Astrocyte (in vitro differentiated cells and primary cell): Measurements from ENCODE around the gene OR2V1. TPM values are rescaled to one million over a fixed set of nuclear protein-coding genes. Genes with fewer than 3 reads are reported as not detected.

Experiments used
- DNase-seq: peaks from one replicate; pipeline ENCODE4 v3.0.0-alpha.2; 2010; ENCODE audit warnings: low read depth
- FAIRE-seq: peaks from 2 replicates; lab custom pipeline; 2011; peaks lifted over from hg19 to GRCh38; lab: Jason Lieb, UNC
- H2AFZ ChIP-seq: 2 replicates; pipeline ENCODE4 v1.6.0; 2012; ENCODE audit warnings: low read depth, low read length, inconsistent platforms
- H3K27ac ChIP-seq: 2 replicates; pipeline ENCODE4 v1.5.1; 2011; ENCODE audit warnings: low read depth, low read length, inconsistent platforms
- H3K27me3 ChIP-seq: 2 replicates; pipeline ENCODE4 v1.6.0; 2011; ENCODE audit warnings: low read length, inconsistent platforms; ENCODE audit not compliant: insufficient read depth
- H3K36me3 ChIP-seq: 2 replicates; pipeline ENCODE4 v1.5.1; 2011; ENCODE audit warnings: low read length, inconsistent platforms; ENCODE audit not compliant: insufficient read depth
- H3K4me1 ChIP-seq: 2 replicates; pipeline ENCODE4 v1.5.1; 2011; ENCODE audit warnings: low read length, inconsistent platforms; ENCODE audit not compliant: insufficient read depth
- H3K4me2 ChIP-seq: 2 replicates; pipeline ENCODE4 v1.6.0; 2012; ENCODE audit warnings: low read length, inconsistent platforms
- H3K4me3 ChIP-seq: 2 replicates; pipeline ENCODE4 v1.5.1; 2011; ENCODE audit warnings: low read depth, mild to moderate bottlenecking, low read length, inconsistent platforms; ENCODE audit not compliant: insufficient read depth
- H3K79me2 ChIP-seq: 2 replicates; pipeline ENCODE4 v1.6.0; 2012; ENCODE audit warnings: mild to moderate bottlenecking, low read length, inconsistent platforms; ENCODE audit not compliant: insufficient read depth
- H3K9ac ChIP-seq: 2 replicates; pipeline ENCODE4 v1.6.0; 2012; ENCODE audit warnings: mild to moderate bottlenecking, low read length, inconsistent platforms
- H3K9me3 ChIP-seq: 2 replicates; pipeline ENCODE4 v1.5.1; 2012; ENCODE audit warnings: low read depth, mild to moderate bottlenecking, low read length, inconsistent platforms; ENCODE audit not compliant: insufficient read depth
- H4K20me1 ChIP-seq: 2 replicates; pipeline ENCODE4 v1.6.0; 2012; ENCODE audit warnings: low read length, inconsistent platforms; ENCODE audit not compliant: insufficient read depth
- H3K27ac Mint-ChIP-seq: one replicate; pipeline ENCODE4 v1.8.0; 2021; ENCODE audit warnings: mild to moderate bottlenecking, mixed read lengths; ENCODE audit not compliant: unreplicated experiment
- H3K27me3 Mint-ChIP-seq: one replicate; pipeline ENCODE4 v1.8.0; 2021; ENCODE audit warnings: low read depth, mixed read lengths; ENCODE audit not compliant: unreplicated experiment
- H3K36me3 Mint-ChIP-seq: one replicate; pipeline ENCODE4 v1.8.0; 2021; ENCODE audit warnings: low read depth, mixed read lengths; ENCODE audit not compliant: unreplicated experiment
- H3K4me1 Mint-ChIP-seq: one replicate; pipeline ENCODE4 v1.8.0; 2021; ENCODE audit warnings: low read depth, mixed read lengths; ENCODE audit not compliant: unreplicated experiment
- H3K4me3 Mint-ChIP-seq: one replicate; pipeline ENCODE4 v1.8.0; 2021; ENCODE audit warnings: mild to moderate bottlenecking, moderate library complexity, mixed read lengths; ENCODE audit not compliant: unreplicated experiment
- H3K9me3 Mint-ChIP-seq: one replicate; pipeline ENCODE4 v1.8.0; 2021; ENCODE audit warnings: mild to moderate bottlenecking, mixed read lengths; ENCODE audit not compliant: unreplicated experiment
- EZH2 ChIP-seq: IDR thresholded peaks from 2 replicates; pipeline ENCODE4 v1.6.1; 2012; ENCODE audit warnings: mild to moderate bottlenecking, low read length, inconsistent platforms; ENCODE audit not compliant: insufficient read depth
- total RNA-seq: library from RNA; stranded (reverse); gene quantifications from 2 replicates; pipeline ENCODE4 v1.2.1, GENCODE V29; 2021
- TF ChIP-seq, protein P1 (sequence below): IDR thresholded peaks from 2 replicates; pipeline ENCODE4 v1.5.1; 2011; ENCODE audit warnings: low read depth, mild to moderate bottlenecking, inconsistent platforms, low read length, moderate library complexity; ENCODE audit not compliant: insufficient read depth

Gene OR2V1
- total RNA-seq, 1 donor from 2014 or later = not detected

DNA sequence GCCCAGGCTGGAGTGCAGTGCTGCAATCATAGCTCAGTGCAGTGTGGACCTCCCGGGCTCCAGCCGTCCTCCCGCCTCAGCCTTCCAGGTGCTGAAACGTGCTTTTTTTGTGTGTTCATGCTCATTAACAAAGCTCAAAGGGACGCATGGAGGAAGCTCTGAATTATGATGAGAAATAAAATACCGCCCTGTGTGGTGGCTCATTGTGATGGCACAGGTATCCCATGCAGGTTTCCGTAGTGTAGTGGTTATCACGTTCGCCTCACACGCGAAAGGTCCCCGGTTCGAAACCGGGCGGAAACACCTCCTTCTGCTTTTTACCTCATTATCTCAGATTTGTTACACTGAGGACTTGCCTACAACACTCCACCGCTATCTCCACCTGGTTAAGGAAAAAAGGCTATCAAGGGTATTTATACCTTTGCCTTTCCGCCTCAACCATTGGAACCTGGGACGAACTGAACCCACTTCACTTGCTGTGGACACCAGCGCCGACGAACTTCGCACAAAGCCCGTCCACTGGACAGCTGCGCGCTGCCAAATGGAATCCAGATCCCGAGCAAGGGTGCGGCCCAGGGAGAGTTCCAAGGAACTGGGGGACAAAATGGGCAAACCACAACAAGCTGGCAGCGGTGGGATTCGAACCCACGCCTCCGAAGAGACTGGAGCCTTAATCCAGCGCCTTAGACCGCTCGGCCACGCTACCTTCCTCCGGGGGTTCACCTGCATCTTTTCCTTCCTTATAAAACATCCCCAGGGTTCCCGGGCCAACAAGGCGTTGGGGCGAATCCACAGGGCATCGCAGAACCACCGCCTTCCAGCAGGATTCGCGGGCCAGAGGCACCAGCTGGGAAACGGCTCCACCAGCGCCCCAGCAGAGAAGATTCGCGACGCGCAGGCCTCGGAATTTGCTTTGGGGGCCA is 42.7 kb upstream of the OR2V1 start:
- no peak overlapping the region for H2AFZ ChIP-seq
- no peaks in the 10 kb centered on the region for H3K79me2 ChIP-seq
- no peaks in the 10 kb centered on the region for H4K20me1 ChIP-seq
- TF ChIP-seq EZH2 = no peak
- TF ChIP-seq, protein P1, sequence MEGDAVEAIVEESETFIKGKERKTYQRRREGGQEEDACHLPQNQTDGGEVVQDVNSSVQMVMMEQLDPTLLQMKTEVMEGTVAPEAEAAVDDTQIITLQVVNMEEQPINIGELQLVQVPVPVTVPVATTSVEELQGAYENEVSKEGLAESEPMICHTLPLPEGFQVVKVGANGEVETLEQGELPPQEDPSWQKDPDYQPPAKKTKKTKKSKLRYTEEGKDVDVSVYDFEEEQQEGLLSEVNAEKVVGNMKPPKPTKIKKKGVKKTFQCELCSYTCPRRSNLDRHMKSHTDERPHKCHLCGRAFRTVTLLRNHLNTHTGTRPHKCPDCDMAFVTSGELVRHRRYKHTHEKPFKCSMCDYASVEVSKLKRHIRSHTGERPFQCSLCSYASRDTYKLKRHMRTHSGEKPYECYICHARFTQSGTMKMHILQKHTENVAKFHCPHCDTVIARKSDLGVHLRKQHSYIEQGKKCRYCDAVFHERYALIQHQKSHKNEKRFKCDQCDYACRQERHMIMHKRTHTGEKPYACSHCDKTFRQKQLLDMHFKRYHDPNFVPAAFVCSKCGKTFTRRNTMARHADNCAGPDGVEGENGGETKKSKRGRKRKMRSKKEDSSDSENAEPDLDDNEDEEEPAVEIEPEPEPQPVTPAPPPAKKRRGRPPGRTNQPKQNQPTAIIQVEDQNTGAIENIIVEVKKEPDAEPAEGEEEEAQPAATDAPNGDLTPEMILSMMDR = no peak
- H3K4me3 Mint-ChIP-seq = peak overlapping the region; percentile 70
- H3K4me1 Mint-ChIP-seq = no peaks in the 10 kb centered on the region
- peaks cover 13% of the 10 kb centered on the region for H3K4me1 ChIP-seq
- FAIRE-seq (no peak), DNase-seq (peak; percentile 60)
- no peaks in the 10 kb centered on the region for H3K9me3 ChIP-seq
- H3K9ac ChIP-seq = no peak overlapping the region
- peak overlapping the region; percentile 51 for H3K4me2 ChIP-seq
- H3K27me3 ChIP-seq = peaks cover 14% of the 10 kb centered on the region
- no peaks in the 10 kb centered on the region for H3K9me3 Mint-ChIP-seq
- no peaks in the 10 kb centered on the region for H3K36me3 Mint-ChIP-seq
- no peak overlapping the region for H3K4me3 ChIP-seq
- no peaks in the 10 kb centered on the region for H3K36me3 ChIP-seq
- no peak overlapping the region for H3K27ac ChIP-seq
- peaks cover 30% of the 10 kb centered on the region for H3K27me3 Mint-ChIP-seq
- H3K27ac Mint-ChIP-seq = no peak overlapping the region

DNA sequence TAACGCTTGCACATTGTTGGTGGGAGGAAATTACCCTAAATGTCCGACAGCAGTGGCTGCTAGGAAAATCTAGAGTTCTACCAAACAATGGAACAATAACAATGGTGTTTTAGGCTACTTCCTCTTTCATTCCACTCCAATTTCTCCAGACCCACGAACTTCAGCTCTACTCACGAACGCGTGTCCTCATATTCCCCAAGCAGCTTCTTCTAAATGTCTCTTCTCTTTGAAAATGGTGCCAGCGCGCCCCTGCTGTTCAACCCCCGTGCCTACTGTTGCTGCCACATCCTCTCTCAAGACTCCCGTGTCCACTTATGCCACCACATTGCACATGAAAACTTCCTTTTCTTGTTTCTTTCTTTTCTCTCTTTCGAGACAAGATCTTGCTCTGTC is 42.1 kb upstream of the OR2V1 start:
- Histone ChIP-seq H3K79me2 (no peaks in the 10 kb centered on the region), H3K9ac (no peak overlapping the region), H4K20me1 (no peaks in the 10 kb centered on the region), H3K36me3 (no peaks in the 10 kb centered on the region), H3K27ac (no peak overlapping the region), H3K4me1 (peaks cover 13% of the 10 kb centered on the region), H3K4me3 (no peak overlapping the region), H2AFZ (no peak overlapping the region), H3K27me3 (peaks cover 14% of the 10 kb centered on the region), H3K9me3 (no peaks in the 10 kb centered on the region), H3K4me2 (peak overlapping the region; percentile 51)
- Mint-ChIP-seq H3K4me1 (no peaks in the 10 kb centered on the region), H3K9me3 (no peaks in the 10 kb centered on the region), H3K27ac (no peak overlapping the region), H3K27me3 (peaks cover 35% of the 10 kb centered on the region), H3K4me3 (peak overlapping the region; percentile 52), H3K36me3 (no peaks in the 10 kb centered on the region)
- TF ChIP-seq EZH2 = no peak
- TF ChIP-seq, protein P1 = no peak
- FAIRE-seq = no peak
- DNase-seq = no peak

DNA sequence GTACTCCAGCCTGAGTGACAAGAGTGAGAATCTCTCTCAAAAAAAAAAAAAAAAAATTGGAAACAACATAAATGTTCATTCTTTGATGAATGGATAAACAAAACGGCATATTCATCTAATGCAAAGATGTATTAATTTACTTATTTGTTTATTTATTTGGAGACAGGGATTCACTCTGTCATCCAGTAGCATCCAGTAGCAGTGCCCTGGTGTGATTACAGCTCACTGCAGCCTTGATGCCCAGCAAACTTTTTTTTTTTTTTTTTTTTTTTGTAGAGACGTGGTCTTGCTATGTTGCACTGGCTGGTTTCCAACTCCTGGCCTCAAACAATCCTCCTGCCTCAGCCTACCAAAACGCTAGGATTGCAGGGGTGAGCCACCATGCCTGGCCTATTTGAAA is 40.8 kb upstream of the OR2V1 start:
- no peaks in the 10 kb centered on the region for H3K9me3 Mint-ChIP-seq
- peaks cover 36% of the 10 kb centered on the region for H3K27me3 Mint-ChIP-seq
- Histone ChIP-seq H3K9me3 (no peaks in the 10 kb centered on the region), H3K9ac (no peak overlapping the region), H3K27ac (no peak overlapping the region), H2AFZ (no peak overlapping the region), H4K20me1 (no peaks in the 10 kb centered on the region), H3K4me1 (peaks cover 13% of the 10 kb centered on the region), H3K4me3 (no peak overlapping the region), H3K79me2 (no peaks in the 10 kb centered on the region), H3K27me3 (peaks cover 14% of the 10 kb centered on the region), H3K36me3 (no peaks in the 10 kb centered on the region), H3K4me2 (no peak overlapping the region)
- TF ChIP-seq, protein P1 = no peak
- TF ChIP-seq EZH2 = no peak
- H3K4me3 Mint-ChIP-seq = no peak overlapping the region
- H3K36me3 Mint-ChIP-seq = no peaks in the 10 kb centered on the region
- FAIRE-seq (no peak), DNase-seq (no peak)
- H3K27ac Mint-ChIP-seq = no peak overlapping the region
- no peaks in the 10 kb centered on the region for H3K4me1 Mint-ChIP-seq
